Dendritic cell treated with granulocyte-macrophage colony-stimulating factor and Interleukin-4, amounts not matched to agents 40 ng/mL and 50 ng/mL, for 4 days (primary cell): ENCODE measurements around the gene SPINDOC.
"Not testable (repeated sequence)": the region's sequence is repeated elsewhere in the genome, so short reads cannot be mapped to it uniquely, and the experiment has no call there.

Experiments
- H3K27ac Mint-ChIP-seq: one replicate; pipeline ENCODE4 v1.8.0; 2022; ENCODE audit warnings: mild to moderate bottlenecking, mixed read lengths
- H3K27me3 Mint-ChIP-seq: one replicate; pipeline ENCODE4 v1.8.0; 2022; ENCODE audit warnings: mild to moderate bottlenecking, mixed read lengths
- H3K36me3 Mint-ChIP-seq: one replicate; pipeline ENCODE4 v1.8.0; 2022; ENCODE audit warnings: low read depth, mixed read lengths
- H3K4me1 Mint-ChIP-seq: one replicate; pipeline ENCODE4 v1.8.0; 2022; ENCODE audit warnings: low read depth, mixed read lengths
- H3K4me3 Mint-ChIP-seq: one replicate; pipeline ENCODE4 v1.8.0; 2022; ENCODE audit warnings: mild to moderate bottlenecking, moderate library complexity, mixed read lengths
- H3K9me3 Mint-ChIP-seq: one replicate; pipeline ENCODE4 v1.8.0; 2022; ENCODE audit warnings: mixed read lengths
- intact Hi-C: fragments of 100-400 bp; cut with micrococcal nuclease; formaldehyde crosslinking; loops from one replicate; pipeline ENCODE4 v1.15.0; 2022

Gene SPINDOC

GRCh38 chr11:63843041-63843440 lies 29.8 kb downstream of the SPINDOC start:
- no peaks in the 10 kb centered on the region for H3K9me3 Mint-ChIP-seq
- H3K4me1 Mint-ChIP-seq = peaks cover 82% of the 10 kb centered on the region
- no peaks in the 10 kb centered on the region for H3K27me3 Mint-ChIP-seq
- H3K36me3 Mint-ChIP-seq = peaks cover 68% of the 10 kb centered on the region
- intact Hi-C loops = no loop called here
- H3K4me3 Mint-ChIP-seq = no peak overlapping the region
- peak overlapping the region; percentile 74 for H3K27ac Mint-ChIP-seq

DNA sequence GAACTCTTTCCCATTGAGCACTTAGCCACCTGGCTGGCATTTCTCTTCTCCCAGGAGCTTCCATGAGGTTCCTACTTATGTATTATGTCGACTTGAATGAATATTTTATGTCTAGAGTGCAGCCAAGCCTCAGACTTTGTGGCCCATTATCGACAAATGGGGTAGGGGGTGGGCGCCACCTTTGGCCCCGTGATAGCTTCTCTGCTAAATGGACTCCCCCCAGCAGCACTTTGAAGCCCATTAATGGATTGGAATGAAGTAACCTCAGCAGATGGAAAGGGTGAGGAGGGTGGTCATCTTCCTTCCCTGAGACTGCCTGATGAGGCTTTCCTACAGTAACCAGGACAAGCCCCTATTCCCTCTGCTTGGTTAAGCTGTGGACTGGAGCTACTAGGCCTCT lies 31.6 kb downstream of the SPINDOC start:
- intact Hi-C loops = no loop called here
- peaks cover 79% of the 10 kb centered on the region for H3K36me3 Mint-ChIP-seq
- H3K27me3 Mint-ChIP-seq = no peaks in the 10 kb centered on the region
- H3K4me1 Mint-ChIP-seq = peaks cover 91% of the 10 kb centered on the region
- H3K9me3 Mint-ChIP-seq = no peaks in the 10 kb centered on the region
- peak overlapping the region; percentile 64 for H3K27ac Mint-ChIP-seq
- no peak overlapping the region for H3K4me3 Mint-ChIP-seq

DNA sequence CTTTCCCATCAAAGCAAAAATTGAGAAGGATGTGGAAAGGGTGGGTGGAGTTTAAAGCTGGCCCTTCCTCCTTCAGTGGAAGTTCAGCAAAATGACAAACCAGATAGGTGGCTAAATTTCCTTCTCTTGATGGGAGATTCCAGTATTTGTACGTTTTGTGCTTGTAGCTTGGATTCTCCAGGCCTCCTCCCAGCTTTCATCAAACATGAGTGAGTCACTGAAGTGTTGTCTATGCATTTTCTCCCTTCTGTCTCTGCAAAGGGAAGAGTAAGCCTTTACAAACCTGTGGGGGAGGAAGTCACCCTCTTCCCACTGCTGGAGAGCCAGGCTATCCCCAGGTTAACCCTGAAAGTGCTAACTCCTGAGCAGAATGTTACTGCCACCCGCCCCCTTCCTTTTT lies 32.0 kb downstream of the SPINDOC start:
- Mint-ChIP-seq H3K4me1 (peaks cover 89% of the 10 kb centered on the region), H3K27ac (peak overlapping the region; percentile 64), H3K4me3 (no peak overlapping the region), H3K27me3 (no peaks in the 10 kb centered on the region), H3K9me3 (no peaks in the 10 kb centered on the region), H3K36me3 (peaks cover 79% of the 10 kb centered on the region)
- intact Hi-C loops = no loop called here

GRCh38 chr11:63845911-63846310 lies 32.7 kb downstream of the SPINDOC start:
- intact Hi-C loops = no loop called here

DNA sequence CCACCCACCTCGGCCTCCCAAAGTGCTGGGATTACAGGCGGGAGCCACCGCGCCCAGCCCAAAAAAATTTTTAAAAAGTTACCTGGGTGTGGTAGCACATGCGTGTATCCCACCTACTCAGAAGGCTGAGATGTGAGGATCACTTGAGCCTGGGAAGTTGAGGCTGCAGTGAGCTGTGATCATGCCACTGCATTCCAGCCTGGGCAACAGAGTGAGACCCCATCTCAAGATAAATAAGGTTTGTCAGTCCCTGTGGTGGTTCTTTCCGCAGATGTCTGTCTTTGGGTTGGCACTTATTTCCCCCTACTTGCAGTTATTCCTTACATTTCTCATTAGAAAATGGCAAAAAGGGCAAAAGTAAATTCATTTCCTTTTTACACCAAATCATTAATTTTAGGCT lies 33.6 kb downstream of the SPINDOC start:
- intact Hi-C loops = no loop called here
- H3K27me3 Mint-ChIP-seq = no peaks in the 10 kb centered on the region
- H3K4me3 Mint-ChIP-seq = no peak overlapping the region
- H3K4me1 Mint-ChIP-seq = peaks cover 89% of the 10 kb centered on the region
- H3K27ac Mint-ChIP-seq = no peak overlapping the region
- peaks cover 79% of the 10 kb centered on the region for H3K36me3 Mint-ChIP-seq
- no peaks in the 10 kb centered on the region for H3K9me3 Mint-ChIP-seq

More at GRCh38 chr11:63845911-63846310, 32.7 kb downstream of the SPINDOC start:
- H3K4me1 Mint-ChIP-seq = peaks cover 89% of the 10 kb centered on the region
- H3K9me3 Mint-ChIP-seq = no peaks in the 10 kb centered on the region
- peaks cover 79% of the 10 kb centered on the region for H3K36me3 Mint-ChIP-seq
- no peaks in the 10 kb centered on the region for H3K27me3 Mint-ChIP-seq
- H3K27ac Mint-ChIP-seq = peak overlapping the region; percentile 57
- no peak overlapping the region for H3K4me3 Mint-ChIP-seq

- H3K27ac Mint-ChIP-seq = peak overlapping the region; percentile 46
- peaks cover 75% of the 10 kb centered on the region for H3K36me3 Mint-ChIP-seq
- H3K27me3 Mint-ChIP-seq = no peaks in the 10 kb centered on the region
- H3K4me1 Mint-ChIP-seq = peaks cover 85% of the 10 kb centered on the region
- intact Hi-C loops = no loop called here
- H3K4me3 Mint-ChIP-seq = no peak overlapping the region
- H3K9me3 Mint-ChIP-seq = no peaks in the 10 kb centered on the region
These were observed 34.1 kb downstream of the SPINDOC start for GRCh38 chr11:63847363-63847762.

- no peak overlapping the region for H3K4me3 Mint-ChIP-seq
- no peaks in the 10 kb centered on the region for H3K27me3 Mint-ChIP-seq
- H3K9me3 Mint-ChIP-seq = no peaks in the 10 kb centered on the region
- intact Hi-C loops = no loop called here
- peaks cover 68% of the 10 kb centered on the region for H3K4me1 Mint-ChIP-seq
- H3K36me3 Mint-ChIP-seq = peaks cover 64% of the 10 kb centered on the region
- no peak overlapping the region for H3K27ac Mint-ChIP-seq
These were observed 36.4 kb downstream of the SPINDOC start for GRCh38 chr11:63849691-63850090.

DNA sequence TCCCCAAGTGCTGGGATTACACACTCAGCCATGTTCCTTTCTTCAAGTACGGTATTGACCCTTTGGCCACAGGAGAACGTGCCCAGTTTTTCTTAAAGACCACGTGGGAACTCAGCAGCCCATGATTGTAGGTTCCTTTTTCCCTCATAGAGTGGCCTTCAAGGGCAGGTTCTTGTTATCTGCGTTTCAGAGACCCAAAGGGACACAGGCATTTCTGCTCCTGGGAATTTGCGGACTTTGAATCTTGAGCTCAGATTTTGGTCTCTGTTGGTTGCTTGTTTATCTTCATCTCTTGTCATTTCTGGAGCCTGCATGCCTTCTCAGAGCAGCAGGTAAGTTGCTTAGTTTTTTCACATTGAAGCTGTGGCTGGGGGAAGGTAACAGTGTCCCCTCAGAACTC lies 37.7 kb downstream of the SPINDOC start:
- intact Hi-C loops = no loop called here
- Mint-ChIP-seq H3K36me3 (peaks cover 73% of the 10 kb centered on the region), H3K4me3 (no peak overlapping the region), H3K27ac (peak overlapping the region; percentile 72), H3K4me1 (peaks cover 64% of the 10 kb centered on the region), H3K9me3 (no peaks in the 10 kb centered on the region), H3K27me3 (no peaks in the 10 kb centered on the region)

DNA sequence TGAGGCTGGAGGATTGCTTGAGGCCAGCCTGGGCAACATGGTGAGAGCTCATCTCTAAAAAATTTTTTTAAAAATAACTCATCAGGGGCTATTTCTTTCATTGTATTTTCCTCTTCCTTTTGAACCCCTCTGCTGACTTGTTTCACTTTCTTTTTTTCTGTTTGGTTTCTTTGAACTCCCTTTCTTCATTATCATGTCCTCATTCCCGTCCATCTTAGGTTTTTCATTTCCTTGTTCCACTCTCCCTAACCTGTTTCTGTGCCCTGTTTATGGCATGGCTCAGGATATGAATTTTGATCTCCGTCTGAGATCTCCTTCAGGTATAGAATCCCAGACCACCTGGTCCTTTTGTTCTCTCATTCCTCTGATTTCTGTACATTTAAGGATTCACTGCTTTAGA lies 38.1 kb downstream of the SPINDOC start:
- H3K27me3 Mint-ChIP-seq = no peaks in the 10 kb centered on the region
- peaks cover 73% of the 10 kb centered on the region for H3K36me3 Mint-ChIP-seq
- H3K9me3 Mint-ChIP-seq = no peaks in the 10 kb centered on the region
- intact Hi-C loops = no loop called here
- H3K4me1 Mint-ChIP-seq = peaks cover 61% of the 10 kb centered on the region
- peak overlapping the region; percentile 72 for H3K27ac Mint-ChIP-seq
- H3K4me3 Mint-ChIP-seq = no peak overlapping the region

DNA sequence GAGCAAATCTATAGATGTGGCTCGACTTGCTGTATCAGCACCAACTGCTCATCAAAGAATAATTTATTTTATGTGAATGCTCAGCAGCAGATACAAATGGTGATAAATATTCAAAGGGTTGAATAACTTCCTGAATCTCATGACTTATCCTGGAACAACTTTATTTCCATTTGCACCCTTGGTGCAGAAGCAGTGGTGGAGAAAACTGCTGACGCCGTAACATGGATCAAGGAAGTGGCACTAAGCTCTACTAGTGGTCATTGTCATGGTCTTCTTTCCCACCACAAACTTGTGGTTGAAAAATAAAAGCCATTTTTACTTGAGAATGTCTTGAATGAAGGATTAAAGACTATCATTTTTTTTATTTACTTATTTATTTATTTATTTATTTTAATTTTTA lies 40.2 kb downstream of the SPINDOC start:
- Mint-ChIP-seq H3K4me3 (no peak overlapping the region), H3K27me3 (no peaks in the 10 kb centered on the region), H3K4me1 (peaks cover 60% of the 10 kb centered on the region), H3K9me3 (no peaks in the 10 kb centered on the region), H3K27ac (no peak overlapping the region), H3K36me3 (peaks cover 63% of the 10 kb centered on the region)
- intact Hi-C loops = no loop called here

- no peaks in the 10 kb centered on the region for H3K27me3 Mint-ChIP-seq
- no peak overlapping the region for H3K27ac Mint-ChIP-seq
- H3K4me3 Mint-ChIP-seq = no peak overlapping the region
- H3K9me3 Mint-ChIP-seq = no peaks in the 10 kb centered on the region
- H3K4me1 Mint-ChIP-seq = peaks cover 63% of the 10 kb centered on the region
- peaks cover 56% of the 10 kb centered on the region for H3K36me3 Mint-ChIP-seq
- intact Hi-C loops = no loop called here
These were observed 41.4 kb downstream of the SPINDOC start for GRCh38 chr11:63854696-63855095.

DNA sequence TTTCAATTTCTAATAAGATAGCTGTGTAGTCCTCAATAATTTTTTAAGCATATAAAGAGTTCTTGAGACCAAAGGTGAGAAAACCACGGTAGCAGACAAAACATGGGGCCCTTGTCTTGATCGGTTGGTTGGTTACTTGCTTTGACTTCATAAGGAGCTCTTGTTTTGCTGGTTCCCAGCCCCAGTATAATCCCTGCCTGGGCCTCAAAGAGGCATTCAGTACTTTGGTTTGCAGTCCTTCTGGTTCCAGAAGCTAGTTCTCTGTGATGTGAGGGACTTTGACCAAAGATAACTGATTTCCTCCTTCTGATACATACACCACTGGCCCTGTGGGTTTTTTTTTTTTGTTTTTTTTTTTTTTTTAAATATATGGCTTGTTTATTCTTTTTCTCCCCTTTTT lies 42.7 kb downstream of the SPINDOC start:
- Mint-ChIP-seq H3K27ac (no peak overlapping the region), H3K9me3 (no peaks in the 10 kb centered on the region), H3K36me3 (peaks cover 56% of the 10 kb centered on the region), H3K4me1 (peaks cover 54% of the 10 kb centered on the region), H3K4me3 (no peak overlapping the region), H3K27me3 (no peaks in the 10 kb centered on the region)
- intact Hi-C loops = no loop called here

GRCh38 chr11:63858628-63859550 lies 45.6 kb downstream of the SPINDOC start:
- no peaks in the 10 kb centered on the region for H3K27me3 Mint-ChIP-seq
- H3K4me1 Mint-ChIP-seq = peaks cover 64% of the 10 kb centered on the region
- H3K36me3 Mint-ChIP-seq = peaks cover 69% of the 10 kb centered on the region
- no peaks in the 10 kb centered on the region for H3K9me3 Mint-ChIP-seq
- H3K27ac Mint-ChIP-seq = peak overlapping the region; percentile 66
- peak overlapping the region; percentile 9 for H3K4me3 Mint-ChIP-seq
- intact Hi-C loops = no loop called here

DNA sequence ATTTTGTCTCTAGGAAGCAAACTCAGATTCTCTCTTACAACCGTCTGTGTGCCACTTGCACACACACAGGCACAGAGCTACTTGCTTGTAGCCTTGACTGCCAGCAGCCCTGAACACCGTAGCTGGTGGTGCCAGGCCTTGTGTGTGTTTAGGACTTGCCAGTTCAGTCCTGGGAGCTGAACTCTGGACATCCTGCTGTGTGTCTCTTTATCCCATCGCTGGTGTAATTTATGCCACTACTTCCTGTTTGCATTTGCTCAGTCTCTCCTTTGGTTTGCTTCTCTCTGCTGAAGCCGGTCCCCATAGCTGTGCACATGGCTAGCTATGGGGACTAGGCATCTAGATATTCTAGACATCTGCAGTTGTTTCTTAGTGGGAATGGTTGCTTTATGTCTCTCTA lies 49.7 kb downstream of the SPINDOC start:
- Mint-ChIP-seq H3K36me3 (peaks cover 75% of the 10 kb centered on the region), H3K4me3 (no peak overlapping the region), H3K9me3 (no peaks in the 10 kb centered on the region), H3K4me1 (peaks cover 72% of the 10 kb centered on the region), H3K27ac (peak overlapping the region; percentile 28), H3K27me3 (no peaks in the 10 kb centered on the region)
- intact Hi-C loops = no loop called here

DNA sequence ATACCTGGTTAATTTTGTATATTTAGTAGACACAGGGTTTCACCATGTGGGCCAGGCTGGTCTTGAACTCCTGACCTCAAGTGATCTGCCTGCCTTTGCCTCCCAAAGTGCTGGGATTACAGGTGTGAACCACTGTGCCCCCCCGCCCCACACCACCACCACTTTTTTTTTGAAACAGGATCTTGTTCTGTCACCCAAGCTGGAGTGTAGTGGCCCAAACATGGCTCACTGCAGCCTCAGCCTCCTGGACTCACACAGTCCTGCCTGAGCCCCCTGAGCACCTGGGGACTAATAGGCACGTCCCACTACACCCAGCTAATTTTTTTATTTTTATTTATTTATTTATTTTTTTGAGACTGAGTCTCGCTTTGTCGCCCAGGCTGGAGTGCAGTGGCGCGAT lies 50.4 kb downstream of the SPINDOC start:
- H3K27ac Mint-ChIP-seq, H3K9me3 Mint-ChIP-seq, H3K27me3 Mint-ChIP-seq, intact Hi-C loops, H3K4me3 Mint-ChIP-seq: not testable (repeated sequence)
- H3K36me3 Mint-ChIP-seq = peaks cover 82% of the 10 kb centered on the region
- peaks cover 71% of the 10 kb centered on the region for H3K4me1 Mint-ChIP-seq
